ENCODE measurements around the gene HDGFL3.
A peak's percentile ranks its signal among the peaks of the same experiment; 100 is the strongest.
"Not testable (repeated sequence)": the region's sequence is repeated elsewhere in the genome, so short reads cannot be mapped to it uniquely, and the experiment has no call there.

Gene HDGFL3

GRCh38 chr15:83185561-83185960 lies 22.1 kb downstream of the HDGFL3 start:
- no peak for DNase-seq (ENCODE audit: low read depth)
- TF ChIP-seq CTCF (IDR thresholded peaks at IDR 0.05; ENCODE audit: insufficient read depth, low read depth, low read length, missing control alignments) = no peak
- H3K4me3 ChIP-seq (ENCODE audit: low read depth, low read length) = no peak overlapping the region

- TF ChIP-seq CTCF (IDR thresholded peaks at IDR 0.05; ENCODE audit: insufficient read depth, low read depth, low read length, missing control alignments) = no peak
- no peak overlapping the region for H3K4me3 ChIP-seq (ENCODE audit: low read depth, low read length)
- DNase-seq (ENCODE audit: low read depth) = no peak
These were observed 28.7 kb downstream of the HDGFL3 start for GRCh38 chr15:83178869-83179325.

GRCh38 chr15:83178390-83178789 lies 29.2 kb downstream of the HDGFL3 start:
- no peak overlapping the region for H3K4me3 ChIP-seq (ENCODE audit: low read depth, low read length)
- no peak for DNase-seq (ENCODE audit: low read depth)
- no peak for TF ChIP-seq CTCF (IDR thresholded peaks at IDR 0.05; ENCODE audit: insufficient read depth, low read depth, low read length, missing control alignments)

- TF ChIP-seq CTCF (IDR thresholded peaks at IDR 0.05; ENCODE audit: insufficient read depth, low read depth, low read length, missing control alignments) = no peak
- peak; percentile 17 for DNase-seq (ENCODE audit: low read depth)
- peak overlapping the region; percentile 29 for H3K4me3 ChIP-seq (ENCODE audit: low read depth, low read length)
These were observed 32.7 kb downstream of the HDGFL3 start for GRCh38 chr15:83174891-83175290.

- no peak for DNase-seq (ENCODE audit: low read depth)
- no peak overlapping the region for H3K4me3 ChIP-seq (ENCODE audit: low read depth, low read length)
- no peak for TF ChIP-seq CTCF (IDR thresholded peaks at IDR 0.05; ENCODE audit: insufficient read depth, low read depth, low read length, missing control alignments)
These were observed 37.0 kb downstream of the HDGFL3 start for GRCh38 chr15:83170474-83171165.

GRCh38 chr15:83169576-83169975 lies 38.0 kb downstream of the HDGFL3 start:
- DNase-seq (ENCODE audit: low read depth) = not testable (repeated sequence)

GRCh38 chr15:83166830-83167229 lies 40.8 kb downstream of the HDGFL3 start:
- no peak for DNase-seq (ENCODE audit: low read depth)
- no peak for TF ChIP-seq CTCF (IDR thresholded peaks at IDR 0.05; ENCODE audit: insufficient read depth, low read depth, low read length, missing control alignments)
- H3K4me3 ChIP-seq (ENCODE audit: low read depth, low read length) = no peak overlapping the region

More at GRCh38 chr15:83169576-83169975, 38.0 kb downstream of the HDGFL3 start:
- not testable (repeated sequence) for H3K4me3 ChIP-seq (ENCODE audit: low read depth, low read length)
